ENCODE data around the gene NOC2L. TPM values are rescaled to one million over a fixed set of nuclear protein-coding genes. Genes with fewer than 3 reads are reported as not detected.
A peak's percentile ranks its signal among the peaks of the same experiment; 100 is the strongest.

The NOC2L gene
- total RNA-seq, 4 donors from 2014 or later = 45.6 to 61.9 (median 56.3) TPM

DNA sequence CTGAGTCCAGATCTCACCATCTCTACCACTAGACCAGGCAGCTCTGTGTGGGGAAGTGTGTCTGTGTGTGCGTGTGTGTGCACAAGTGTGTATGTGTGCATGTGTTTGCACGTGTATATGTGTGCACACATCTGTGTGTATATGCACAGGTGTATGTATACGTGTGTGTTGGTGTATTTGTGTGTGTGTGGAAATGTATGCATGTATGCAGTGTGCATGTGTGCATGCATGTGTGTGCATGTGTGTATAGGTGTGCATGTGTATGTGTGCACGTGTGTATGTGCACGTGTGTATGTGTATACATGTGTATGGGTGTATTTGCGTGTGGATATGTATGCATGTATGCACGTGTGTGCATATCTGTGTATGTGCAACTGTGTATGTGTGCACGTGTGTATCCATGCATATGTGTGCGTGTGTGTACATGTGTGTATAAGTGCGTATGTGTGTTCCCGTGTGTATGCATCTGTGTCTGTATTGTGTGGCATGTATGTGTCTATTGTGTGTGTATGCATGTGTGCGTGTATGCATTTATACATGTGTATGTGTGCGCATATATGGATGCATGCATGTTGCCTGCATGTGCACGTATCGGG, 10.3 kb upstream of the NOC2L start:
- H3K27me3 ChIP-seq = peaks cover 50% of the 10 kb centered on the region

DNA sequence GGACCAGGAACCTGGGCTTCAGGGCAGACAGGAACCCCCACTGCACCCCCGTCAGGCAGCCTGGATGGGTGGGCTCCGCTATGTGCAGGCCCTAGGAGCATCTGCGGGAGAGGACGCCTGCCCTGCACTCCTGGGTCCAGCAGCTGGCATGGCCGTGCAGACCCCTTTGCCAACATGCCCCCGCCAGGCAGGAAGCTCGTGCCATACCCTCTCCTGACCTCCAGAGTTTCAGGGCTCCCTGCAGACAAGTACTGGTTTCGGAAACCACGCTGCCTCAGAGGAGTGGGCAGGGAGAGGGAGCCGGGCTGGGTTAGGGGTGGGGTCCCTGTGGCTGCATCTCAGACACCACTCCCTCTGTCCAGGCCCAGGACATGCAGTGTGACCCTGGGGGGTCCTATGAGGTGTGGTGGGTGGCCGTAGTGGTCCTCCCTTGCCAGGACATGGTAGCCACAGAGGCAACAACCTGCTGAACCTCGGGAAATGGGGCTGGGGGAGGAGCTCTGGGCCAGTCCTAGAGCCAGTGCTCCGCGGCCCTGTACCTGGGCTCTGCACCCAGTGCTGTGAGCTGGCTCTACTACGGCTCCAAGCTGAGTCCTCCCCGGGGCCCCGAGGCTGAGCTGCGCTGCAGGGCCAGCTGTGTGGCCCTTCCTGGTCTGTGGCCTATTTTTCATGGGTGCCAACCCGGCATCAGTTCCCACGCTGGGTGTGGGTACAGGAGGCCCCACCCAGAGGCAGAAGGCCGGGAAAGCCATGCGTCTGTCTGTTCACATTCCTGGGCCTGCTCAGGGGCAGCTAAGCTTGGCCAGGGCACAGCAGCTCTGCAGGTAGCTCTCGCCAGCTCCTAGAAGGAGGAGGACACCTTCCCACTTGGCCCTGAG, 8.6 kb upstream of the NOC2L start:
- H3K4me1 ChIP-seq = peaks cover 40% of the 10 kb centered on the region
- DNase-seq (ENCODE audit: low spot score in 2 of 2) = no peak
- peaks cover 34% of the 10 kb centered on the region for H3K27me3 ChIP-seq
- peak overlapping the region; percentile 92 for H3K27ac ChIP-seq
- 67% methylated on average over 1 of the region's 23 CpGs for WGBS
- H3K36me3 ChIP-seq = peaks cover 5% of the 10 kb centered on the region
- TF ChIP-seq POLR2AphosphoS5 (IDR thresholded peaks at IDR 0.05) = no peak
- TF ChIP-seq POLR2A (IDR thresholded peaks at IDR 0.05) = no peak
- TF ChIP-seq, protein P1, sequence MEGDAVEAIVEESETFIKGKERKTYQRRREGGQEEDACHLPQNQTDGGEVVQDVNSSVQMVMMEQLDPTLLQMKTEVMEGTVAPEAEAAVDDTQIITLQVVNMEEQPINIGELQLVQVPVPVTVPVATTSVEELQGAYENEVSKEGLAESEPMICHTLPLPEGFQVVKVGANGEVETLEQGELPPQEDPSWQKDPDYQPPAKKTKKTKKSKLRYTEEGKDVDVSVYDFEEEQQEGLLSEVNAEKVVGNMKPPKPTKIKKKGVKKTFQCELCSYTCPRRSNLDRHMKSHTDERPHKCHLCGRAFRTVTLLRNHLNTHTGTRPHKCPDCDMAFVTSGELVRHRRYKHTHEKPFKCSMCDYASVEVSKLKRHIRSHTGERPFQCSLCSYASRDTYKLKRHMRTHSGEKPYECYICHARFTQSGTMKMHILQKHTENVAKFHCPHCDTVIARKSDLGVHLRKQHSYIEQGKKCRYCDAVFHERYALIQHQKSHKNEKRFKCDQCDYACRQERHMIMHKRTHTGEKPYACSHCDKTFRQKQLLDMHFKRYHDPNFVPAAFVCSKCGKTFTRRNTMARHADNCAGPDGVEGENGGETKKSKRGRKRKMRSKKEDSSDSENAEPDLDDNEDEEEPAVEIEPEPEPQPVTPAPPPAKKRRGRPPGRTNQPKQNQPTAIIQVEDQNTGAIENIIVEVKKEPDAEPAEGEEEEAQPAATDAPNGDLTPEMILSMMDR (IDR thresholded peaks at IDR 0.05) = no peak
- TF ChIP-seq EP300 (IDR thresholded peaks at IDR 0.05) = no peak
- no peaks in the 10 kb centered on the region for H3K9me3 ChIP-seq
- H3K4me3 ChIP-seq = peak overlapping the region; percentile 84

More for the DNA sequence above, 10.3 kb upstream of the NOC2L start:
- TF ChIP-seq, protein P1 (IDR thresholded peaks at IDR 0.05) = no peak
- TF ChIP-seq POLR2AphosphoS5 (IDR thresholded peaks at IDR 0.05) (no peak), POLR2A (IDR thresholded peaks at IDR 0.05) (no peak), EP300 (IDR thresholded peaks at IDR 0.05) (no peak)
- Histone ChIP-seq H3K4me3 (no peak overlapping the region), H3K9me3 (no peaks in the 10 kb centered on the region), H3K27ac (no peak overlapping the region), H3K36me3 (no peaks in the 10 kb centered on the region), H3K4me1 (peaks cover 40% of the 10 kb centered on the region)
- no peak for DNase-seq (ENCODE audit: low spot score in 2 of 2)
- WGBS = 83% methylated on average over 15 of the region's 15 CpGs

DNA sequence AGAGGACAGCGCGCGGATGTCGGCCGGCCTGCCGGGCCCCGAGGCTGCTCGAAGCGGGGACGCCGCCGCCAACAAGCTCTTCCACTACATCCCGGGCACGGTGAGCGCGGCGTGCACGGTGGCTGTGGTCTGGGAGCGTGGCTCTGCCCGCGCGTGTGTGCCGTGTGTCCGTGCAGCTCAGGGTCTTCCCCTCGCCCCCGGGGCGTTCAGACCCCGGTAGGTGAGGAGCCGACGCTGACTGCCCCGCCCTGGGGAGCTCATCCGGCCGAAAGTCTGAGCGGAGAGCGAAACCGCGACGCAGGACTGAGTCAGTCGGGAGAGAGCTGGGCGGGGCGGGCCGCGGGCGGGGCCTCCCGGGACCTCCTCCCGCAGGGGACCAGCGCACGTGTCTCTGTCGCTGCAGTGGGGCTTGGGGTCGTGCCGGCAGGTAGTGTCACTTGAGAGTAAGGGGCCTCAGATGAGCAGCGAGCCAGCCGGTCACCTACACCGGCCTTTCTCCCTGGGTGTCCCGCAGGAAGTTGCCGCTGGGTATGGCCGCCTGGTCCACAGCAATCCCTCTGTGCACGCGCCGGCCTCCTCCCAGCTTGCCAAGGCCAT, 7.7 kb upstream of the NOC2L start:
- Histone ChIP-seq H3K9me3 (no peaks in the 10 kb centered on the region), H3K36me3 (peaks cover 10% of the 10 kb centered on the region), H3K4me1 (peaks cover 40% of the 10 kb centered on the region), H3K27me3 (peaks cover 25% of the 10 kb centered on the region), H3K4me3 (peak overlapping the region; percentile 84), H3K27ac (peak overlapping the region; percentile 92)
- WGBS = 0% methylated on average over 10 of the region's 60 CpGs
- TF ChIP-seq POLR2A (IDR thresholded peaks at IDR 0.05) = peak in 1 of 2 donors; percentile 10
- TF ChIP-seq, protein P1 (IDR thresholded peaks at IDR 0.05) = no peak
- DNase-seq (ENCODE audit: low spot score in 2 of 2) = no peak

DNA sequence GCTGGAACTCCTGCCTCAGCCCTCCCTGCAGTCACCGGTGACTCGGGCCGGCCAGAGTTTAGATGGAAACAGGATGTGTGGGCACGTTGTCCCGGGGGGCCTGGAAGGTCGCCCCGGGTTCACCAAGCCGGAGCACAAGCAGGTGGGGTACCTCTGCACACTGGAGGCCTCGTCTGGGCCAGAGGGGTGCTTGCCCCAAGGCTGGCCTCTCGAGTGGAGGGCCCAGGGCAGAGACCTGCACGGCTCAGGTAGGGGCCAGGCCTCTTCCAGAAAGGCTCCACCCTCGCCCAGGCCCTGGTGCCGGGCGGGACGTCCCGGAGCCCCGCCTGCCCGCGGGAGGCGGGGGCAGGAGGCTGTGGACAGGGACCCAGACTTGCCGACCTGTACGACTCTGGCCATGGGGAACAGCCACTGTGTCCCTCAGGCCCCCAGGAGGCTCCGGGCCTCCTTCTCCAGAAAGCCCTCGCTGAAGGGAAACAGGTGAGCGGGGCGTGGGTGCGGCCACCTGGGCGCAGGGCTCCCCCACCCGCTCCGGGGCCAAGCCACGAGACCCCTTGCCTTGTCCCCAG, 7.2 kb upstream of the NOC2L start, which contains the start of gene PLEKHN1:
TSS of gene PLEKHN1 (plus strand) at position 348 of the 569 bp plus-strand sequence. CDS start at position 398, 50 bp downstream.
- Histone ChIP-seq H3K27ac (peak within 1 kb of the TSS; percentile 92), H3K4me1 (peaks cover 41% of the 10 kb centered on the region), H3K9me3 (no peaks in the 10 kb centered on the region), H3K4me3 (peak within 1 kb of the TSS; percentile 84), H3K36me3 (peaks cover 10% of the 10 kb centered on the region), H3K27me3 (peaks cover 19% of the 10 kb centered on the region)
- no peak for TF ChIP-seq POLR2A (IDR thresholded peaks at IDR 0.05)
- no peak for TF ChIP-seq POLR2AphosphoS5 (IDR thresholded peaks at IDR 0.05)
- TF ChIP-seq EP300 (IDR thresholded peaks at IDR 0.05) = no peak
- 1% methylated on average over 12 of the region's 31 CpGs for WGBS
- DNase-seq (ENCODE audit: low spot score in 2 of 2) = no peak

DNA sequence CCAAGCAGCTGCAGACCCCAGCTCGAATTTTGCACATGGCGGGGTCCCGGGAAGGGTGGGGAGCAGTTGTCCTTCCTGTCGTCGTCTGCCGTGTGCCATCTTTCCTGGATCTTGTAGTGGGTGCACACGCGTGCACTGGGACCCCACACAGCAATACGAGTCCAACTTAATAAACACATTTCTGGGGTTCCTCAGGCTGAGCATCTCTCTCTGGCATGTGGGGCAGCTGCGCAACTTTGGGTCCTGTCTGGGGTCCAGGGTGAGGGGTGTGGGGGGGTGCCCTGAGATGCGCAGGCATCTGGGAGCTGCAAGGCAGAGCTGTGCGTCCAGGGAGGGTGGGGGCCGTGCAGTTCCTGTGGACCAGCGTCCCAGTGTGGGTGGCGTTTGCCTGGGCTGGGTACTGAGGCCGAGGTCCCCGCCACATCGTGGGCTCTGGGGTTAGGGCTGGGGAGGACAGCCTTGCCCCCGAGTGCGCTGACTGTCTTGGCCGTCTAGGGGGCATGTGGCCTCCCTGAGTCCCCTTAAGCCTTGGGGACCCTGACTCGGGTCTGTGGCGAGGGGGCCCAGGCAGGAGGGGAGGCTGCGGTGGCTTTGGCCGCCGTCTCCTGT, 6.6 kb upstream of the NOC2L start:
- 80% methylated on average over 1 of the region's 26 CpGs for WGBS
- no peaks in the 10 kb centered on the region for H3K9me3 ChIP-seq
- no peak for TF ChIP-seq POLR2A (IDR thresholded peaks at IDR 0.05)
- TF ChIP-seq EP300 (IDR thresholded peaks at IDR 0.05) = no peak
- TF ChIP-seq POLR2AphosphoS5 (IDR thresholded peaks at IDR 0.05) = no peak
- TF ChIP-seq, protein P1 (IDR thresholded peaks at IDR 0.05) = no peak
- no peak for DNase-seq (ENCODE audit: low spot score in 2 of 2)
- H3K27me3 ChIP-seq = peaks cover 13% of the 10 kb centered on the region
- H3K4me1 ChIP-seq = peaks cover 39% of the 10 kb centered on the region
- peak overlapping the region; percentile 92 for H3K27ac ChIP-seq
- peak overlapping the region; percentile 84 for H3K4me3 ChIP-seq
- peaks cover 10% of the 10 kb centered on the region for H3K36me3 ChIP-seq
